HCT116 (cell line): ENCODE data around the gene SYMPK. TPM values are rescaled to one million over a fixed set of nuclear protein-coding genes. Genes with fewer than 3 reads are reported as not detected.

Source experiments
- ATAC-seq: fragments of 200-7000 bp; cut with Tn5 transposase; 2 replicates; pipeline ENCODE4 v1.9.1; 2020; ENCODE audit warnings: mild to moderate bottlenecking, moderate library complexity
- BruUV-seq: library from RNA; stranded (reverse); fragments of 400-500 nt; replicated peaks from 2 replicates; lab custom pipeline; 2021; lab: Mats Ljungman, UMichigan
- CTCF ChIA-PET: fragments of 300-600 bp; sonication (Branson Sonifier 250); formaldehyde crosslinking; loops from one replicate; lab custom pipeline; 2021; ENCODE audit warnings: antibody characterized with exemption; lab: Charles Lee
- POLR2A ChIA-PET: fragments of 300-600, 350-600 bp; sonication (Branson Sonifier 250); formaldehyde crosslinking; loops from one replicate; lab custom pipeline; 2021; ENCODE audit warnings: antibody characterized with exemption; lab: Charles Lee
- RAD21 ChIA-PET, 2 experiments: fragments of 300-600 bp; sonication (Branson Sonifier 250); formaldehyde crosslinking; loops; one replicate each; lab custom pipeline; 2023; ENCODE audit warnings: low total read pairs in 2 of 2; ENCODE audit not compliant: uncharacterized antibody in 2 of 2, unreplicated experiment in 2 of 2, low non-redundant PET in 1 of 2; lab: Charles Lee
- DNase-seq: peaks from one replicate; pipeline ENCODE4 v3.0.0-alpha.2; 2010; ENCODE audit warnings: low read depth, low spot score
- H2AFZ ChIP-seq: fragments of 200-600 bp; shearing (Covaris generic), sonication (generic); 2 replicates; pipeline ENCODE4 v1.6.1; 2017; ENCODE audit warnings: low read depth, mixed run types, mixed read lengths, antibody characterized with exemption, low read length; ENCODE audit not compliant: poor library complexity, severe bottlenecking
- H3K27ac ChIP-seq: 2 replicates; pipeline ENCODE4 v1.5.1; 2012; ENCODE audit warnings: low read depth, low read length
- H3K27me3 ChIP-seq: fragments of 200-600 bp; sonication (generic); 2 replicates; pipeline ENCODE4 v1.6.1; 2016; ENCODE audit warnings: mixed run types, low read length, mixed read lengths; ENCODE audit not compliant: insufficient read depth
- H3K36me3 ChIP-seq, 2 experiments: fragments of 200-500 bp in 1 of 2; fragments of 200-600 bp in 1 of 2; sonication (Bioruptor generic) in 1 of 2; sonication (generic) in 1 of 2; 2 replicates each; pipeline versions ENCODE4 v1.5.1 to v1.6.1; 2014 to 2016; ENCODE audit warnings: low read length in 2 of 2, inconsistent platforms in 1 of 2, mixed read lengths in 1 of 2, mixed run types in 1 of 2; ENCODE audit not compliant: insufficient read depth in 2 of 2, control insufficient read depth in 1 of 2
- H3K4me1 ChIP-seq, 2 experiments: fragments of 200-600 bp in 1 of 2; sonication (generic) in 1 of 2; 2 replicates each; pipeline versions ENCODE4 v1.5.1 to v1.6.1; 2012 to 2017; ENCODE audit warnings: low read length in 2 of 2, inconsistent platforms in 1 of 2, mild to moderate bottlenecking in 1 of 2, mixed read lengths in 1 of 2, mixed run types in 1 of 2, moderate library complexity in 1 of 2; ENCODE audit not compliant: insufficient read depth in 2 of 2, control insufficient read depth in 1 of 2
- H3K4me2 ChIP-seq: fragments of 200-600 bp; sonication (generic); 2 replicates; pipeline ENCODE4 v1.6.1; 2017; ENCODE audit warnings: mixed run types, low read length, mixed read lengths
- H3K4me3 ChIP-seq, 2 experiments: fragments of 200-600 bp in 1 of 2; sonication (generic) in 1 of 2; replicated peaks in 1 of 2; 2 replicates each; pipeline ENCODE4 v1.5.1; 2011 to 2016; ENCODE audit warnings: low read length in 2 of 2, control low read depth in 1 of 2, low read depth in 1 of 2, mild to moderate bottlenecking in 1 of 2, mixed read lengths in 1 of 2, mixed run types in 1 of 2
- H3K79me2 ChIP-seq: fragments of 200-600 bp; sonication (generic); 2 replicates; pipeline ENCODE4 v1.6.1; 2017; ENCODE audit warnings: mild to moderate bottlenecking, mixed run types, low read length, moderate library complexity, mixed read lengths; ENCODE audit not compliant: insufficient read depth
- H3K9ac ChIP-seq: fragments of 200-600 bp; sonication (generic); 2 replicates; pipeline ENCODE4 v1.6.1; 2016; ENCODE audit warnings: low read length, mixed read lengths
- H3K9me2 ChIP-seq: fragments of 200-600 bp; sonication (generic), shearing (Covaris generic); 2 replicates; pipeline ENCODE4 v1.6.1; 2017; ENCODE audit warnings: mixed run types, mild to moderate bottlenecking, moderate library complexity; ENCODE audit not compliant: insufficient read depth
- H3K9me3 ChIP-seq, 2 experiments: fragments of 200-500 bp in 1 of 2; fragments of 200-600 bp in 1 of 2; sonication (Bioruptor generic) in 1 of 2; sonication (generic) in 1 of 2; 2 replicates each; pipeline ENCODE4 v1.6.1; 2014 to 2017; ENCODE audit warnings: low read length in 2 of 2, mixed read lengths in 2 of 2, inconsistent platforms in 1 of 2, low read depth in 1 of 2, mild to moderate bottlenecking in 1 of 2, mixed run types in 1 of 2, moderate library complexity in 1 of 2; ENCODE audit not compliant: control insufficient read depth in 1 of 2, insufficient read depth in 1 of 2
- H4K20me1 ChIP-seq: fragments of 200-600 bp; sonication (generic), shearing (Covaris generic); 2 replicates; pipeline ENCODE4 v1.6.1; 2017; ENCODE audit warnings: mixed run types, mild to moderate bottlenecking, moderate library complexity; ENCODE audit not compliant: insufficient read depth
- CBX3 ChIP-seq: IDR thresholded peaks from 2 replicates; pipeline ENCODE4 v1.6.1; 2012; ENCODE audit warnings: low read depth
- EGR1 ChIP-seq: IDR thresholded peaks from 2 replicates; pipeline ENCODE4 v1.6.1; 2012; ENCODE audit warnings: low read depth
- ELF1 ChIP-seq: IDR thresholded peaks from 2 replicates; pipeline ENCODE4 v1.6.1; 2012; ENCODE audit warnings: low read depth, borderline replicate concordance
- FOSL1 ChIP-seq: IDR thresholded peaks from 2 replicates; pipeline ENCODE4 v1.6.1; 2012; ENCODE audit warnings: low read depth
- POLR2A ChIP-seq: IDR thresholded peaks from 2 replicates; pipeline ENCODE4 v1.7.0; 2011; ENCODE audit warnings: borderline replicate concordance; ENCODE audit not compliant: insufficient read depth, insufficient read length; ENCODE audit errors: extremely low read depth
- POLR2AphosphoS5 ChIP-seq: IDR thresholded peaks from 2 replicates; pipeline ENCODE4 v1.6.1; 2011; ENCODE audit warnings: mild to moderate bottlenecking, low read depth, low read length, moderate library complexity
- RAD21 ChIP-seq: IDR thresholded peaks from 2 replicates; pipeline ENCODE4 v1.6.1; 2012; ENCODE audit warnings: low read depth, mild to moderate bottlenecking
- SIN3A ChIP-seq: IDR thresholded peaks from 2 replicates; pipeline ENCODE4 v1.6.1; 2012; ENCODE audit warnings: low read depth
- SRF ChIP-seq: IDR thresholded peaks from 2 replicates; pipeline ENCODE4 v1.6.1; 2012; ENCODE audit warnings: low read depth
- TCF7L2 ChIP-seq: IDR thresholded peaks from 2 replicates; pipeline ENCODE4 v1.7.0; 2011; ENCODE audit warnings: borderline replicate concordance, inconsistent platforms; ENCODE audit not compliant: insufficient read depth, insufficient read length; ENCODE audit errors: extremely low read depth
- YY1 ChIP-seq: IDR thresholded peaks from 2 replicates; pipeline ENCODE4 v1.6.1; 2011; ENCODE audit warnings: low read length, low read depth, moderate library complexity, mild to moderate bottlenecking; ENCODE audit not compliant: insufficient replicate concordance; ENCODE audit errors: extremely low read depth
- ZFX ChIP-seq: fragments of 450-650 bp; IDR thresholded peaks from 2 replicates; pipeline ENCODE4 v1.6.1; 2017
- ZNF274 ChIP-seq: fragments of 200-500 bp; sonication (Bioruptor generic); IDR thresholded peaks from 2 replicates; pipeline ENCODE4 v1.6.1; 2014; ENCODE audit warnings: mild to moderate bottlenecking, low read depth, low read length, inconsistent platforms
- intact Hi-C: fragments of 100-400 bp; cut with micrococcal nuclease; formaldehyde crosslinking; loops from 2 replicates; pipeline ENCODE4 v1.10.0; 2022
- total RNA-seq: library from RNA; stranded (reverse); gene quantifications from one replicate; pipeline ENCODE4 v1.2.1, GENCODE V29; 2021; ENCODE audit not compliant: unreplicated experiment
- TF ChIP-seq, protein P1 (sequence below): IDR thresholded peaks from 2 replicates; pipeline ENCODE4 v1.6.1; 2012
- TF ChIP-seq, protein P2 (sequence below): IDR thresholded peaks from 2 replicates; pipeline ENCODE4 v1.6.1; 2012; ENCODE audit warnings: low read depth
- TF ChIP-seq, protein P3 (sequence below): IDR thresholded peaks from 2 replicates; pipeline ENCODE4 v1.6.1; 2012

The SYMPK gene
- total RNA-seq, 1 experiment from 2014 or later, result 117 TPM

DNA sequence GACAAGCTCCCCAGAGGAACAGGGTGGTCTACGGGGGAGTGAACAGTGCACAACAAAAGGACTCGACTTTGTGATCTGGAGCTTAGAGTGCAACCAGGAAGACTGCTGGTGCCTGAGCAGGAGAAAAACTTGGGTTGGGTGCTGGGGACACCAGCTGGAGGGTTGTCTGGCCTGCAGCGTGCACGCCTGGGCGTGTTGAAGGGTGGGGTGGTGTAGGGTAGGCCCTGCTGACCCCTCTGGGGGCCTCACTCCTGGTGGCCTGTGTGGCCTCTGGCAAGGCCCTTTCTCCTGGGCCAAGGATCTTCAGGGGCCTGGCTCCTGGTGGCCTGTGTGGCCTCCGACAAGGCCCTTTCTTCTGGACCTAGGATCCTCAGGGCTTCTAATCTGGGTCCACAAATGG lies 43.2 kb downstream of the SYMPK start (continued):
- no peak for TF ChIP-seq EGR1
- no peak for TF ChIP-seq ZNF274
- TF ChIP-seq FOSL1, result no peak
- TF ChIP-seq, protein P1, sequence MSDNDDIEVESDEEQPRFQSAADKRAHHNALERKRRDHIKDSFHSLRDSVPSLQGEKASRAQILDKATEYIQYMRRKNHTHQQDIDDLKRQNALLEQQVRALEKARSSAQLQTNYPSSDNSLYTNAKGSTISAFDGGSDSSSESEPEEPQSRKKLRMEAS, result no peak
- no peak for TF ChIP-seq POLR2AphosphoS5
- TF ChIP-seq, protein P2, sequence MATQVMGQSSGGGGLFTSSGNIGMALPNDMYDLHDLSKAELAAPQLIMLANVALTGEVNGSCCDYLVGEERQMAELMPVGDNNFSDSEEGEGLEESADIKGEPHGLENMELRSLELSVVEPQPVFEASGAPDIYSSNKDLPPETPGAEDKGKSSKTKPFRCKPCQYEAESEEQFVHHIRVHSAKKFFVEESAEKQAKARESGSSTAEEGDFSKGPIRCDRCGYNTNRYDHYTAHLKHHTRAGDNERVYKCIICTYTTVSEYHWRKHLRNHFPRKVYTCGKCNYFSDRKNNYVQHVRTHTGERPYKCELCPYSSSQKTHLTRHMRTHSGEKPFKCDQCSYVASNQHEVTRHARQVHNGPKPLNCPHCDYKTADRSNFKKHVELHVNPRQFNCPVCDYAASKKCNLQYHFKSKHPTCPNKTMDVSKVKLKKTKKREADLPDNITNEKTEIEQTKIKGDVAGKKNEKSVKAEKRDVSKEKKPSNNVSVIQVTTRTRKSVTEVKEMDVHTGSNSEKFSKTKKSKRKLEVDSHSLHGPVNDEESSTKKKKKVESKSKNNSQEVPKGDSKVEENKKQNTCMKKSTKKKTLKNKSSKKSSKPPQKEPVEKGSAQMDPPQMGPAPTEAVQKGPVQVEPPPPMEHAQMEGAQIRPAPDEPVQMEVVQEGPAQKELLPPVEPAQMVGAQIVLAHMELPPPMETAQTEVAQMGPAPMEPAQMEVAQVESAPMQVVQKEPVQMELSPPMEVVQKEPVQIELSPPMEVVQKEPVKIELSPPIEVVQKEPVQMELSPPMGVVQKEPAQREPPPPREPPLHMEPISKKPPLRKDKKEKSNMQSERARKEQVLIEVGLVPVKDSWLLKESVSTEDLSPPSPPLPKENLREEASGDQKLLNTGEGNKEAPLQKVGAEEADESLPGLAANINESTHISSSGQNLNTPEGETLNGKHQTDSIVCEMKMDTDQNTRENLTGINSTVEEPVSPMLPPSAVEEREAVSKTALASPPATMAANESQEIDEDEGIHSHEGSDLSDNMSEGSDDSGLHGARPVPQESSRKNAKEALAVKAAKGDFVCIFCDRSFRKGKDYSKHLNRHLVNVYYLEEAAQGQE, result no peak

DNA sequence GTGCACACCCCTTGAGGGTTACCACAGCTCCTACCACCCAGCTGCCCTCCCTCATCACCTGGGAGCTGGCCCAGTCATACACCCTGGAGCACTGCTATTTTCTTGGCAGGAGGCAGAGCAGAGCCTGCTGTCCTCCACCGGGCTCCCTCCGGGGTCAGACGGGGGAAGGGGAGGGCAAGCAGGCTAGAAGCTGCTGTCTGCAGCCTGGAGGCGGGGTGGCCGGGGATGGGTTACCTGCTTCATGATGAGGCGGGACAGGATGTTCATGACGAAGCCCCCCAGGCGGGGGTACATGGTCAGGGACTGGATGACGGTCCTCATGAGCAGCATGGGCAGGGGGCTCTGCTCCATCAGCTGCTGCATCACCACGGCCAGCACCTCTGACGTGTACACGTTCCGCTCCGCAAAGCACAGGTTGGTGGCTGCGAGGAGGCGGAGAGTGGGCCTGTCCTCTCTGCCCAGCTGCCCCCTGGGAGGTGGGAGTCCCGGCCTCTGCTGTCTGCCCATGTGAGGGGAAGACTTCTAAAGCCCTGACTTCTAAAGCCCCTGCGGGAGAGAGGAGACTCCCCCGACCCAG lies 45.1 kb downstream of the SYMPK start:
- ATAC-seq, result peak; percentile 16
- CTCF ChIA-PET, result interaction anchor here (0.8 to 3.8 kb wide), 11 partner anchors 11 to 260 kb away, joined by 4 to 26 read pairs (median 15); partner anchors contain the start of genes DMPK, FOXA3, MYPOP and SIX5
- TF ChIP-seq POLR2AphosphoS5 (no peak), SIN3A (no peak), YY1 (no peak), RAD21 (no peak), CBX3 (no peak), ELF1 (no peak), ZFX (no peak), TCF7L2 (no peak), EGR1 (no peak), POLR2A (no peak), SRF (no peak), FOSL1 (no peak)
- TF ChIP-seq, protein P2, result no peak
- TF ChIP-seq, protein P1, result no peak
- TF ChIP-seq, protein P3, sequence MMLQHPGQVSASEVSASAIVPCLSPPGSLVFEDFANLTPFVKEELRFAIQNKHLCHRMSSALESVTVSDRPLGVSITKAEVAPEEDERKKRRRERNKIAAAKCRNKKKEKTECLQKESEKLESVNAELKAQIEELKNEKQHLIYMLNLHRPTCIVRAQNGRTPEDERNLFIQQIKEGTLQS, result no peak

More for the DNA sequence above, 45.1 kb downstream of the SYMPK start:
- ChIA-PET RAD21 (no interaction called here), POLR2A (no interaction called here)
- H3K9me2 ChIP-seq, result no peaks in the 10 kb centered on the region
- no peak overlapping the region for H2AFZ ChIP-seq
- no peak overlapping the region for H3K9ac ChIP-seq
- H3K79me2 ChIP-seq, result no peaks in the 10 kb centered on the region
- no peaks in the 10 kb centered on the region for H4K20me1 ChIP-seq
- H3K27me3 ChIP-seq, result no peaks in the 10 kb centered on the region
- H3K4me2 ChIP-seq, result no peak overlapping the region
- BruUV-seq, result no TSS peak
- H3K36me3 ChIP-seq, result peaks cover 9 to 13% of the 10 kb centered on the region in 2 experiments; a peak in 3 of 4 replicates
- H3K9me3 ChIP-seq, result no peaks in the 10 kb centered on the region
- no peak for DNase-seq
- peaks cover 3 to 11% of the 10 kb centered on the region in 2 experiments; a peak in 3 of 4 replicates for H3K4me1 ChIP-seq
- intact Hi-C loops, result loop anchor here (1.0 kb wide), 2 partner anchors 65 to 259 kb away; no protein-coding TSS in a partner anchor
- no peak overlapping the region for H3K4me3 ChIP-seq
- peak overlapping the region; percentile 50; the same call in 1 of the 2 replicates for H3K27ac ChIP-seq
